SK-N-SH treated with all-trans-retinoic acid at 6 μM for 48 hours (cell line): ENCODE data around the gene RBFOX2.

ENCODE experiments used
- ATAC-seq: fragments of 200-7000 bp; cut with Tn5 transposase; 3 replicates; pipeline ENCODE4 v1.9.1; 2020; ENCODE audit warnings: mild to moderate bottlenecking, moderate library complexity
- ARNTL ChIP-seq: fragments of 450-650 bp; formaldehyde crosslinking; IDR thresholded peaks from 2 replicates; pipeline ENCODE4 v1.5.0; 2020; ENCODE audit warnings: low read depth, mild to moderate bottlenecking, moderate library complexity, borderline replicate concordance
- BACH2 ChIP-seq: fragments of 250-450 bp; sonication (Bioruptor Pico); IDR thresholded peaks from 2 replicates; pipeline ENCODE4 v1.9.0; 2021; ENCODE audit warnings: mild to moderate bottlenecking, borderline replicate concordance
- CSDC2 ChIP-seq: fragments of 250-450 bp; sonication (Bioruptor Pico); IDR thresholded peaks from 2 replicates; pipeline ENCODE4 v1.5.0; 2020; ENCODE audit warnings: mild to moderate bottlenecking, moderate library complexity
- ESRRG ChIP-seq: fragments of 250-450 bp; sonication (Bioruptor Pico); IDR thresholded peaks from 2 replicates; pipeline ENCODE4 v1.6.1; 2021; ENCODE audit warnings: mild to moderate bottlenecking
- GLIS3 ChIP-seq: fragments of 250-450 bp; sonication (Bioruptor Pico); IDR thresholded peaks from 2 replicates; pipeline ENCODE4 v1.5.0; 2020; ENCODE audit warnings: mild to moderate bottlenecking, moderate library complexity
- ISL1 ChIP-seq: fragments of 250-450 bp; sonication (Bioruptor Pico); IDR thresholded peaks from 2 replicates; pipeline ENCODE4 v2.1.2; 2022; ENCODE audit warnings: mild to moderate bottlenecking, moderate library complexity
- POU6F1 ChIP-seq: fragments of 250-450 bp; sonication (Bioruptor Pico); IDR thresholded peaks from 2 replicates; pipeline ENCODE4 v1.8.0; 2021; ENCODE audit warnings: low read depth, mild to moderate bottlenecking, moderate library complexity, borderline replicate concordance
- PPARA ChIP-seq: fragments of 250-450 bp; sonication (Bioruptor Pico); IDR thresholded peaks from 2 replicates; pipeline ENCODE4 v1.5.0; 2020; ENCODE audit warnings: mild to moderate bottlenecking, borderline replicate concordance
- RARB ChIP-seq: fragments of 250-450 bp; sonication (Bioruptor Pico); IDR thresholded peaks from 2 replicates; pipeline ENCODE4 v1.8.0; 2021; ENCODE audit warnings: mild to moderate bottlenecking, moderate library complexity
- SNAI2 ChIP-seq: fragments of 250-450 bp; sonication (Bioruptor Pico); IDR thresholded peaks from 2 replicates; pipeline ENCODE4 v1.5.0; 2020; ENCODE audit warnings: mild to moderate bottlenecking, moderate library complexity
- TCF4 ChIP-seq: fragments of 250-450 bp; sonication (Bioruptor Pico); IDR thresholded peaks from 2 replicates; pipeline ENCODE4 v1.8.0; 2021; ENCODE audit warnings: mild to moderate bottlenecking, moderate library complexity, borderline replicate concordance
- TOX ChIP-seq: fragments of 250-450 bp; sonication (Bioruptor Pico); IDR thresholded peaks from 2 replicates; pipeline ENCODE4 v1.8.0; 2021; ENCODE audit warnings: mild to moderate bottlenecking, moderate library complexity, borderline replicate concordance
- TSHZ2 ChIP-seq: fragments of 250-450 bp; sonication (Bioruptor Pico); IDR thresholded peaks from 2 replicates; pipeline ENCODE4 v1.5.0; 2020; ENCODE audit warnings: mild to moderate bottlenecking, moderate library complexity
- ZC3H10 ChIP-seq: fragments of 250-450 bp; sonication (Bioruptor Pico); IDR thresholded peaks from 2 replicates; pipeline ENCODE4 v1.5.1; 2021; ENCODE audit warnings: mild to moderate bottlenecking, moderate library complexity
- ZFP3 ChIP-seq: fragments of 250-450 bp; sonication (Bioruptor Pico); IDR thresholded peaks from 2 replicates; pipeline ENCODE4 v1.5.0; 2020; ENCODE audit warnings: mild to moderate bottlenecking, moderate library complexity
- ZFP30 ChIP-seq: fragments of 450-650 bp; formaldehyde crosslinking; IDR thresholded peaks from 2 replicates; pipeline ENCODE4 v1.5.0; 2022; ENCODE audit warnings: mild to moderate bottlenecking, moderate library complexity
- ZNF565 ChIP-seq: fragments of 450-650 bp; formaldehyde crosslinking; conservative IDR thresholded peaks from 2 replicates; pipeline ENCODE4 v1.5.0; 2020; ENCODE audit warnings: low read depth, mild to moderate bottlenecking, moderate library complexity
- ZNF8 ChIP-seq: fragments of 450-650 bp; formaldehyde crosslinking; IDR thresholded peaks from 2 replicates; pipeline ENCODE4 v1.5.0; 2020; ENCODE audit warnings: mild to moderate bottlenecking, moderate library complexity
- TF ChIP-seq, protein P1 (sequence below): fragments of 250-450 bp; sonication (Bioruptor Pico); IDR thresholded peaks from 2 replicates; pipeline ENCODE4 v1.5.1; 2021; ENCODE audit warnings: mild to moderate bottlenecking, moderate library complexity
- TF ChIP-seq, protein P2 (sequence below): fragments of 250-450 bp; sonication (Bioruptor Pico); IDR thresholded peaks from 2 replicates; pipeline ENCODE4 v1.8.0; 2020; ENCODE audit warnings: mild to moderate bottlenecking, moderate library complexity, borderline replicate concordance

RBFOX2 gene

DNA sequence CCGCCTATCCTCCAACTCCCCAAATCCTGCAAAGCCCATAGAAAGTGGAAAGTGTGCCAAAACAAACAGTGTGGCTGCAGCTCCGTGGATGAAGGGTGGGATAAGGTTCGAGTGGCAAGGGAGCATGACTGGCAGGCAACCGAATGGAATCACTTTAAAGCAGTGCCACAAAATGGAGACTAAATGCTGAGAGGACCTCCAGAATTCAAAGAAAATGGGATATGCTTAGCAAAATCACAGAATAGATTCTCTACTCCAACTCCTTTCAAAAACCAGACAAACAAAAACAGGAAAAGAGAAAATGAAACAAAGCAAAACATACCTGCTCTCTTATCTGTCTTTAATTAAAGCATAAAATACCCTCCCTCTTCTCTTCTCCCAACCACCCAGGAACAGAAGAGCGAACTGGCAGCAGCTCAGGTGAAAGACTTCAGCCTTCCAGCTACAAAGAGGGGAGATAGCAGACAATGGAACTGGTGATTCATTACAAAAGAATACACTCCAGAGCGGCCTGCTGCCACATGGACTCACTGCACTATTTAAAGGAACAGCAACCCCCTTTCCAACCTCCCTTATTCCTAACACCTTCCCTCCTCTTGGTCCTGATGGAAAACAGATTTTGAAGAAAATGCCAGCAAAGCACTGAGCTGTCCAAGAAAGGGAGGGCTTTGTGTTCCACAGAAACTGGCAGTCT is 192.5 kb downstream of the RBFOX2 start:
- peak; percentile 85 for ATAC-seq
- TF ChIP-seq TOX (CRISPR knock-in tag) (no peak), ARNTL (CRISPR knock-in tag) (no peak), PPARA (no peak), ZFP3 (peak; percentile 96), TSHZ2 (CRISPR knock-in tag) (peak; percentile 43; the same call in 1 of the 2 replicates)
- TF ChIP-seq, protein P1, sequence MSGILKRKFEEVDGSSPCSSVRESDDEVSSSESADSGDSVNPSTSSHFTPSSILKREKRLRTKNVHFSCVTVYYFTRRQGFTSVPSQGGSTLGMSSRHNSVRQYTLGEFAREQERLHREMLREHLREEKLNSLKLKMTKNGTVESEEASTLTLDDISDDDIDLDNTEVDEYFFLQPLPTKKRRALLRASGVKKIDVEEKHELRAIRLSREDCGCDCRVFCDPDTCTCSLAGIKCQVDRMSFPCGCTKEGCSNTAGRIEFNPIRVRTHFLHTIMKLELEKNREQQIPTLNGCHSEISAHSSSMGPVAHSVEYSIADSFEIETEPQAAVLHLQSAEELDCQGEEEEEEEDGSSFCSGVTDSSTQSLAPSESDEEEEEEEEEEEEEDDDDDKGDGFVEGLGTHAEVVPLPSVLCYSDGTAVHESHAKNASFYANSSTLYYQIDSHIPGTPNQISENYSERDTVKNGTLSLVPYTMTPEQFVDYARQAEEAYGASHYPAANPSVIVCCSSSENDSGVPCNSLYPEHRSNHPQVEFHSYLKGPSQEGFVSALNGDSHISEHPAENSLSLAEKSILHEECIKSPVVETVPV (CRISPR knock-in tag): no peak

- TF ChIP-seq TOX (CRISPR knock-in tag): no peak
- 0 out of 2 replicates have a peak, but pooled peaks have one; percentile 20 for TF ChIP-seq ISL1 (CRISPR knock-in tag)
- ATAC-seq: no peak
Measured at GRCh38 chr22:35835267-35835997, 193.2 kb downstream of the RBFOX2 start.

DNA sequence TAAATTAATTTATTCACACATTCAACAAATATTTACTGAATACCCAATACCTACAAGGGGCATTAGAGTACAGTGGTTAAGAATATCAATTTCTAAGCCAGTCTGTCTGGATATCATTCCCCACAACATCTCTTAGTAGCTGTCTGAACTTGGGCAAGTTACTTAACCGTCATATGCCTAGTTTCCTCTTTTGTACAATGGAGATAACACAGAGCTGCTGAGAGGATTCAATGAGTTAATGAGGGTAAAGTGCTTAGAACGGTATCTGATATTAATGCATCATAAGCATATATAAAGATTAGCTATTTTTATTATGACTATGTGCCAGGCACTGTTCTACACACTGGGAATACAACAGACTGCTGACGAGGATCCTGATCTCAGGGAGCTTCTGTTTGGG is 194.6 kb downstream of the RBFOX2 start:
- ATAC-seq: no peak
- TF ChIP-seq TOX (CRISPR knock-in tag): no peak
- TF ChIP-seq BACH2 (CRISPR knock-in tag): no peak
- no peak for TF ChIP-seq PPARA
- TF ChIP-seq CSDC2 (CRISPR knock-in tag): no peak
- TF ChIP-seq, protein P2, sequence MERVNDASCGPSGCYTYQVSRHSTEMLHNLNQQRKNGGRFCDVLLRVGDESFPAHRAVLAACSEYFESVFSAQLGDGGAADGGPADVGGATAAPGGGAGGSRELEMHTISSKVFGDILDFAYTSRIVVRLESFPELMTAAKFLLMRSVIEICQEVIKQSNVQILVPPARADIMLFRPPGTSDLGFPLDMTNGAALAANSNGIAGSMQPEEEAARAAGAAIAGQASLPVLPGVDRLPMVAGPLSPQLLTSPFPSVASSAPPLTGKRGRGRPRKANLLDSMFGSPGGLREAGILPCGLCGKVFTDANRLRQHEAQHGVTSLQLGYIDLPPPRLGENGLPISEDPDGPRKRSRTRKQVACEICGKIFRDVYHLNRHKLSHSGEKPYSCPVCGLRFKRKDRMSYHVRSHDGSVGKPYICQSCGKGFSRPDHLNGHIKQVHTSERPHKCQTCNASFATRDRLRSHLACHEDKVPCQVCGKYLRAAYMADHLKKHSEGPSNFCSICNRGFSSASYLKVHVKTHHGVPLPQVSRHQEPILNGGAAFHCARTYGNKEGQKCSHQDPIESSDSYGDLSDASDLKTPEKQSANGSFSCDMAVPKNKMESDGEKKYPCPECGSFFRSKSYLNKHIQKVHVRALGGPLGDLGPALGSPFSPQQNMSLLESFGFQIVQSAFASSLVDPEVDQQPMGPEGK (CRISPR knock-in tag): no peak
- no peak for TF ChIP-seq ARNTL (CRISPR knock-in tag)
- no peak for TF ChIP-seq GLIS3 (CRISPR knock-in tag)
- no peak for TF ChIP-seq RARB
- TF ChIP-seq ZNF565: no peak
- TF ChIP-seq ZFP3: no peak
- no peak for TF ChIP-seq TSHZ2 (CRISPR knock-in tag)
- no peak for TF ChIP-seq ZNF8 (CRISPR knock-in tag)
- no peak for TF ChIP-seq POU6F1 (CRISPR knock-in tag)
- TF ChIP-seq TCF4: no peak
- no peak for TF ChIP-seq ZFP30
- no peak for TF ChIP-seq ESRRG (CRISPR knock-in tag)
- TF ChIP-seq, protein P1 (CRISPR knock-in tag): no peak
- no peak for TF ChIP-seq SNAI2 (CRISPR knock-in tag)
- TF ChIP-seq ZC3H10 (CRISPR knock-in tag): no peak
- no peak for TF ChIP-seq ISL1 (CRISPR knock-in tag)
